ENCODE measurements around the gene SLC44A5. TPM values are rescaled to one million over a fixed set of nuclear protein-coding genes. Genes with fewer than 3 reads are reported as not detected.

SLC44A5 gene
- total and polyA plus RNA-seq, 8 donors = 0.12 to 6.7 (median 3.9) TPM; not detected in 3

GRCh38 chr1:75559136-75559535, 51.8 kb downstream of the SLC44A5 start:
- TF ChIP-seq POLR2AphosphoS5 (IDR thresholded peaks at IDR 0.05) = peak in 1 of 3 donors; percentile 12
- no peak for TF ChIP-seq EP300 (IDR thresholded peaks at IDR 0.05)
- TF ChIP-seq POLR2A (IDR thresholded peaks at IDR 0.05) = no peak
- Histone ChIP-seq H3K4me3 (no peak overlapping the region), H3K4me1 (no peaks in the 10 kb centered on the region), H3K9me3 (no peaks in the 10 kb centered on the region), H3K27ac (no peak overlapping the region), H3K36me3 (no peaks in the 10 kb centered on the region), H3K27me3 (no peaks in the 10 kb centered on the region)
- peak in 1 of 2 donors; percentile 64 for DNase-seq
- intact Hi-C loops (cut with DNase I; ENCODE audit: low total_unique reads) = no loop called here
- WGBS, 5 donors = 19 to 48% (median 36%) methylated on average over 2 of the region's 2 CpGs

- WGBS, 5 donors = 88 to 94% (median 89%) methylated on average over 1 of the region's 1 CpG
- intact Hi-C loops (cut with DNase I; ENCODE audit: low total_unique reads) = no loop called here
Observed at GRCh38 chr1:75554870-75555269, 56.0 kb downstream of the SLC44A5 start.

GRCh38 chr1:75554181-75554580, 56.7 kb downstream of the SLC44A5 start:
- Histone ChIP-seq H3K9me3 (no peaks in the 10 kb centered on the region), H3K4me3 (no peak overlapping the region), H3K27ac (no peak overlapping the region), H3K27me3 (no peaks in the 10 kb centered on the region), H3K4me1 (no peaks in the 10 kb centered on the region), H3K36me3 (no peaks in the 10 kb centered on the region)
- intact Hi-C loops (cut with DNase I; ENCODE audit: low total_unique reads) = no loop called here
- WGBS, 5 donors = 86 to 99% (median 95%) methylated on average over 2 of the region's 2 CpGs
- no peak for DNase-seq
- TF ChIP-seq POLR2A (IDR thresholded peaks at IDR 0.05) = no peak
- no peak for TF ChIP-seq POLR2AphosphoS5 (IDR thresholded peaks at IDR 0.05)
- TF ChIP-seq EP300 (IDR thresholded peaks at IDR 0.05) = no peak
- no peak for TF ChIP-seq CTCF (IDR thresholded peaks at IDR 0.05)

More at GRCh38 chr1:75554870-75555269, 56.0 kb downstream of the SLC44A5 start:
- no peak for DNase-seq
- no peaks in the 10 kb centered on the region for H3K36me3 ChIP-seq
- H3K9me3 ChIP-seq = no peaks in the 10 kb centered on the region
- TF ChIP-seq CTCF (IDR thresholded peaks at IDR 0.05) = no peak
- no peak for TF ChIP-seq EP300 (IDR thresholded peaks at IDR 0.05)
- no peak for TF ChIP-seq POLR2AphosphoS5 (IDR thresholded peaks at IDR 0.05)
- TF ChIP-seq POLR2A (IDR thresholded peaks at IDR 0.05) = no peak
- H3K4me3 ChIP-seq = no peak overlapping the region
- no peaks in the 10 kb centered on the region for H3K27me3 ChIP-seq
- H3K4me1 ChIP-seq = no peaks in the 10 kb centered on the region
- H3K27ac ChIP-seq = no peak overlapping the region

- no peak overlapping the region for H3K4me3 ChIP-seq
- no peaks in the 10 kb centered on the region for H3K9me3 ChIP-seq
- H3K36me3 ChIP-seq = no peaks in the 10 kb centered on the region
- no peaks in the 10 kb centered on the region for H3K4me1 ChIP-seq
- no peak for DNase-seq
- intact Hi-C loops (cut with DNase I; ENCODE audit: low total_unique reads) = no loop called here
- H3K27me3 ChIP-seq = no peaks in the 10 kb centered on the region
- no peak for TF ChIP-seq POLR2AphosphoS5 (IDR thresholded peaks at IDR 0.05)
- no peak for TF ChIP-seq CTCF (IDR thresholded peaks at IDR 0.05)
- no peak for TF ChIP-seq POLR2A (IDR thresholded peaks at IDR 0.05)
- TF ChIP-seq EP300 (IDR thresholded peaks at IDR 0.05) = no peak
- no peak overlapping the region for H3K27ac ChIP-seq
Observed at GRCh38 chr1:75550559-75550958, 60.4 kb downstream of the SLC44A5 start.

GRCh38 chr1:75548721-75549480, 62.0 kb downstream of the SLC44A5 start:
- intact Hi-C loops (cut with DNase I; ENCODE audit: low total_unique reads) = no loop called here
- WGBS, 5 donors = 52 to 67% (median 57%) methylated on average over 3 of the region's 3 CpGs

More at GRCh38 chr1:75548721-75549480, 62.0 kb downstream of the SLC44A5 start:
- no peak overlapping the region for H3K27ac ChIP-seq
- no peak overlapping the region for H3K4me3 ChIP-seq
- no peaks in the 10 kb centered on the region for H3K9me3 ChIP-seq
- DNase-seq = no peak
- H3K36me3 ChIP-seq = no peaks in the 10 kb centered on the region
- no peaks in the 10 kb centered on the region for H3K4me1 ChIP-seq
- no peak for TF ChIP-seq POLR2A (IDR thresholded peaks at IDR 0.05)
- no peak for TF ChIP-seq EP300 (IDR thresholded peaks at IDR 0.05)
- no peak for TF ChIP-seq CTCF (IDR thresholded peaks at IDR 0.05)
- no peak for TF ChIP-seq POLR2AphosphoS5 (IDR thresholded peaks at IDR 0.05)
- H3K27me3 ChIP-seq = no peaks in the 10 kb centered on the region

Data from stomach (tissue), 9 donors.